Lung (tissue), 12 donors: Measurements from ENCODE around the gene CRACR2B. TPM values are rescaled to one million over a fixed set of nuclear protein-coding genes. Genes with fewer than 3 reads are reported as not detected.

ENCODE experiments used
- ATAC-seq: fragments of 200-7000 bp; cut with Tn5 transposase; one replicate; pipeline ENCODE4 v1.9.1; 2020; ENCODE audit warnings: moderate number of reproducible peaks; ENCODE audit not compliant: insufficient read depth, low FRiP score
- DNase-seq, 3 donors: peaks; one replicate each; pipeline ENCODE4 v3.0.0-alpha.2; 2013 to 2017
- H3K27ac ChIP-seq, 2 donors: one replicate each; pipeline ENCODE4 v1.5.1; 2013; ENCODE audit warnings: mild to moderate bottlenecking in 2 of 2, moderate library complexity in 2 of 2, control low read depth in 1 of 2, inconsistent platforms in 1 of 2, low read depth in 1 of 2, low read length in 1 of 2
- H3K27me3 ChIP-seq, 3 donors: one replicate each; pipeline ENCODE4 v1.5.1; 2013; ENCODE audit warnings: low read length in 2 of 3; ENCODE audit not compliant: control insufficient read depth in 3 of 3, insufficient read depth in 3 of 3
- H3K36me3 ChIP-seq, 4 donors: one replicate each; pipeline ENCODE4 v1.5.1; 2013; ENCODE audit warnings: low read length in 4 of 4, mild to moderate bottlenecking in 1 of 4, moderate library complexity in 1 of 4; ENCODE audit not compliant: control insufficient read depth in 4 of 4, insufficient read depth in 4 of 4
- H3K4me1 ChIP-seq, 5 donors: one replicate each; pipeline ENCODE4 v1.5.1; 2013; ENCODE audit warnings: low read length in 5 of 5, mild to moderate bottlenecking in 2 of 5, moderate library complexity in 1 of 5; ENCODE audit not compliant: control insufficient read depth in 5 of 5, insufficient read depth in 5 of 5
- H3K4me3 ChIP-seq: one replicate; pipeline ENCODE4 v1.5.1; 2013; ENCODE audit warnings: mild to moderate bottlenecking, control low read depth, moderate library complexity
- H3K9ac ChIP-seq, 2 donors: one replicate each; pipeline ENCODE4 v1.5.1; 2013; ENCODE audit warnings: low read length in 2 of 2, control low read depth in 1 of 2; ENCODE audit not compliant: insufficient read depth in 1 of 2
- H3K9me3 ChIP-seq, 4 donors: one replicate each; pipeline ENCODE4 v1.5.1; 2013; ENCODE audit warnings: low read length in 3 of 4, mild to moderate bottlenecking in 1 of 4, moderate library complexity in 1 of 4; ENCODE audit not compliant: control insufficient read depth in 4 of 4, insufficient read depth in 3 of 4
- WGBS, 2 donors: extraction: QIAGEN DNeasy Blood & Tissue Kit; methylation state at CpG; one replicate each; pipeline ENCODE4 v1.1.7; 2013; 5-methylcytosine and 5-hydroxymethylcytosine counted together
- polyA plus RNA-seq, 2 donors: library from polyadenylated mRNA; stranded (reverse); fragments of 200-250 nt; gene quantifications; one replicate each; pipeline ENCODE4 v1.2.1, GENCODE V29; 2013
- total RNA-seq, 2 donors: library from RNA; depleted of rRNA in 1 of 2; stranded (reverse); fragments of >200 nt in 1 of 2; gene quantifications; one replicate each; pipeline ENCODE4 v1.2.1, GENCODE V29; 2014 to 2021
- TF ChIP-seq, protein P1 (sequence below): IDR thresholded peaks from 2 replicates; pipeline ENCODE4 v1.5.1; 2012; ENCODE audit warnings: mild to moderate bottlenecking; ENCODE audit errors: control extremely low read depth, extremely low read depth
- donor health status: control.
- donor health status: control.
- donor health status: Bipolar disorder and iron deficiency.
- donor health status: healthy.
- donor health status: DM: yes; HTN: yes; CAD: no.

CRACR2B gene
- total and polyA plus RNA-seq, 4 donors: 17.9 to 45.1 (median 31.7) TPM

DNA sequence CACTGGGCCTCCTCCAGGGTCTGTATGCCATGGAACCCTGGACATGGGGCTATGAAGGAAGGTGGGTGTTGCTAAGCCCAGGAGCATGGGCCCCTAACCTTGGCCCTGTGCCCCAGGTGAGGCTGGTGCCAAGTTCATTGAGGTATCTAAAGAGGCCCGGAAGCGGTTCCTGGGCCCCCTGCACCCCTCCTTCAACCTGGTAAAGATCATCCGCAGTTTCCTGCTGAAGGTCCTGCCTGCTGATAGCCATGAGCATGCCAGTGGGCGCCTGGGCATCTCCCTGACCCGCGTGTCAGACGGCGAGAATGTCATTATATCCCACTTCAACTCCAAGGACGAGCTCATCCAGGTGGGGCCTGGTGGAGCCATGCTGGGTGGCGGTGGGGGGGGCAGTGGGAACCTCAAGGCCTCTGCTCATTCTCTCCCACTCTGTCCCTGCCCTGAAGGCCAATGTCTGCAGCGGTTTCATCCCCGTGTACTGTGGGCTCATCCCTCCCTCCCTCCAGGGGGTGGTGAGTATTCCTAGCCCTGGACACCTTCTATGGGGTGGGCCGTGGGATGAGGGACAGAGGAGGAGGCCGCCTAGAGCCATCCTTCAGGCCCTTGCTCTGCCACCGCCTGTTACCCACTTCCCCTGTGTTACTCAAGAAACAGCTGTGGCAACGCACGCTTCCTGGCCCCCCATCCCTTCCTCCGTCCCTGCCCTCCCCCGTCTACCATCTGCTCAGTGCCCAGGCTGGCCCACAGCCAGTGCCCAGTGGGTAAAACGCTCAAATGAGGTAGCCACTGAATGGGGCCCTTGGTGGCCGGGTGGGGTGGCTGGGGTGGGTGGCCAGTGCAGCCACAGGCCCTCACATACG lies 6.0 kb upstream of the CRACR2B start:
- Histone ChIP-seq H3K27ac (peak overlapping the region; percentile 51 to 94), H3K9me3 (peaks cover 0 to 3% (median 0%) of the 10 kb centered on the region in 4 donors), H3K9ac (no peak overlapping the region), H3K4me1 (peaks cover 4 to 31% (median 15%) of the 10 kb centered on the region in 5 donors), H3K36me3 (peaks cover 0 to 33% (median 2%) of the 10 kb centered on the region in 4 donors), H3K4me3 (no peak overlapping the region), H3K27me3 (peaks cover 0 to 7% (median 0%) of the 10 kb centered on the region in 3 donors)
- WGBS, 2 donors: 32 to 60% methylated on average over 22 of the region's 22 CpGs
- TF ChIP-seq, protein P1, sequence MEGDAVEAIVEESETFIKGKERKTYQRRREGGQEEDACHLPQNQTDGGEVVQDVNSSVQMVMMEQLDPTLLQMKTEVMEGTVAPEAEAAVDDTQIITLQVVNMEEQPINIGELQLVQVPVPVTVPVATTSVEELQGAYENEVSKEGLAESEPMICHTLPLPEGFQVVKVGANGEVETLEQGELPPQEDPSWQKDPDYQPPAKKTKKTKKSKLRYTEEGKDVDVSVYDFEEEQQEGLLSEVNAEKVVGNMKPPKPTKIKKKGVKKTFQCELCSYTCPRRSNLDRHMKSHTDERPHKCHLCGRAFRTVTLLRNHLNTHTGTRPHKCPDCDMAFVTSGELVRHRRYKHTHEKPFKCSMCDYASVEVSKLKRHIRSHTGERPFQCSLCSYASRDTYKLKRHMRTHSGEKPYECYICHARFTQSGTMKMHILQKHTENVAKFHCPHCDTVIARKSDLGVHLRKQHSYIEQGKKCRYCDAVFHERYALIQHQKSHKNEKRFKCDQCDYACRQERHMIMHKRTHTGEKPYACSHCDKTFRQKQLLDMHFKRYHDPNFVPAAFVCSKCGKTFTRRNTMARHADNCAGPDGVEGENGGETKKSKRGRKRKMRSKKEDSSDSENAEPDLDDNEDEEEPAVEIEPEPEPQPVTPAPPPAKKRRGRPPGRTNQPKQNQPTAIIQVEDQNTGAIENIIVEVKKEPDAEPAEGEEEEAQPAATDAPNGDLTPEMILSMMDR: no peak
- ATAC-seq (no peak), DNase-seq (no peak)

DNA sequence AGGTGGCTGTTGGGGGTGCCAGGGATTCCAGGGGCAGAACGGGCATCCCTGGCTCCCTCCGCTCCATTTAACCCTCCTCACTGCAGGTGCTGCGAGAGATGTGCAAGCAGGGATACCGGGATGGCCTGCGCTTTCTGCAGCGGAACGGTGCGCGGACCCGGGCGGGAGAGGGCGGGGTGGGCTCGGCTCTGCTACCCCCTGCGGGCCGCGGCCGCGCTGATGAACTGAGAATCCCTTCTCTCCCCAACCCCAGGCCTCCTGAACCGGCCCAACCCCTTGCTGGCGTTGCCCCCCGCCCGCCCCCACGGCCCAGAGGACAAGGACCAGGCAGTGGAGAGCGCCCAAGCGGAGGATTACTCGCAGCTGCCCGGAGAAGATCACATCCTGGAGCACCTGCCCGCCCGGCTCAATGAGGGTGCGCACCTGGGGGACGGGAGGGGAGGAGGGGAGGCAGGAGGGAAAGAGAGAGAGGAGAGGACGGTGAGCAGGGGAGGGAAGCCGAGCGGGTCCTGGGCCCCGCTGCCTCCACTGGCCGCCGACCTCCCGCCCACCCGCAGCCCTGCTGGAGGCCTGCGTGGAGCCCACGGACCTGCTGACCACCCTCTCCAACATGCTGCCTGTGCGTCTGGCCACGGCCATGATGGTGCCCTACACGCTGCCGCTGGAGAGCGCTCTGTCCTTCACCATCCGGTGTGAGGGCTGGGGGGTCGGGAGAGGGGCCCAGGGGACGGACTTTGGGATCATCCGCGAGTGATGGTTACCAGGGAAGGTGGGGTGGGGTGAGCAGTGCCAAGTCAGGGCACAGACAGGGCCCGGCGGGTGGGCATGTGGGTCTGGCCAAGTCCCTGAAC lies 4.1 kb upstream of the CRACR2B start:
- WGBS, 2 donors: 92 to 93% methylated on average over 49 to 53 of the region's 53 CpGs
- Histone ChIP-seq H3K27me3 (peaks cover 0 to 7% (median 4%) of the 10 kb centered on the region in 3 donors), H3K4me1 (peaks cover 4 to 46% (median 18%) of the 10 kb centered on the region in 5 donors), H3K9ac (no peak overlapping the region), H3K27ac (no peak overlapping the region), H3K4me3 (no peak overlapping the region), H3K9me3 (peaks cover 0 to 3% (median 0%) of the 10 kb centered on the region in 4 donors), H3K36me3 (peaks cover 0 to 33% (median 2%) of the 10 kb centered on the region in 4 donors)
- no peak for DNase-seq
- TF ChIP-seq, protein P1: no peak
- ATAC-seq: no peak

DNA sequence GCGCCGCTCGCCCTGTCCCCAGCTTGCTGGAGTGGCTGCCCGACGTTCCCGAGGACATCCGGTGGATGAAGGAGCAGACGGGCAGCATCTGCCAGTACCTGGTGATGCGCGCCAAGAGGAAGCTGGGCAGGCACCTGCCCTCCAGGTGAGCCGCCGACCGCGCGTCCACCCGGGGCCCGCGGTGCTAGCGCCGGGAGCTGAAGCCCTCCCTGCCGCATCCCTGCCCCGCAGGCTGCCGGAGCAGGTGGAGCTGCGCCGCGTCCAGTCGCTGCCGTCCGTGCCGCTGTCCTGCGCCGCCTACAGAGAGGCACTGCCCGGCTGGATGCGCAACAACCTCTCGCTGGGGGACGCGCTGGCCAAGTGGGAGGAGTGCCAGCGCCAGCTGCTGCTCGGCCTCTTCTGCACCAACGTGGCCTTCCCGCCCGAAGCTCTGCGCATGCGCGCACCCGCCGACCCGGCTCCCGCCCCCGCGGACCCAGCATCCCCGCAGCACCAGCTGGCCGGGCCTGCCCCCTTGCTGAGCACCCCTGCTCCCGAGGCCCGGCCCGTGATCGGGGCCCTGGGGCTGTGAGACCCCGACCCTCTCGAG lies 3.3 kb upstream of the CRACR2B start:
- Histone ChIP-seq H3K27ac (peak overlapping the region in 1 of 2 donors; percentile 15), H3K27me3 (peaks cover 0 to 11% (median 7%) of the 10 kb centered on the region in 3 donors), H3K4me1 (peaks cover 4 to 48% (median 23%) of the 10 kb centered on the region in 5 donors), H3K9ac (no peak overlapping the region), H3K36me3 (peaks cover 0 to 33% (median 2%) of the 10 kb centered on the region in 4 donors), H3K4me3 (no peak overlapping the region), H3K9me3 (peaks cover 0 to 3% (median 0%) of the 10 kb centered on the region in 4 donors)
- TF ChIP-seq, protein P1: no peak
- 85 to 93% methylated on average over 59 of the region's 59 CpGs for WGBS, 2 donors
- DNase-seq (peak in 2 of 3 donors; percentile 38 to 65), ATAC-seq (no peak)
